ENCODE results near the gene CDC23. TPM values are rescaled to one million over a fixed set of nuclear protein-coding genes. Genes with fewer than 3 reads are reported as not detected.
"Not testable (repeated sequence)": the region's sequence is repeated elsewhere in the genome, so short reads cannot be mapped to it uniquely, and the experiment has no call there.

CDC23 gene, protein sequence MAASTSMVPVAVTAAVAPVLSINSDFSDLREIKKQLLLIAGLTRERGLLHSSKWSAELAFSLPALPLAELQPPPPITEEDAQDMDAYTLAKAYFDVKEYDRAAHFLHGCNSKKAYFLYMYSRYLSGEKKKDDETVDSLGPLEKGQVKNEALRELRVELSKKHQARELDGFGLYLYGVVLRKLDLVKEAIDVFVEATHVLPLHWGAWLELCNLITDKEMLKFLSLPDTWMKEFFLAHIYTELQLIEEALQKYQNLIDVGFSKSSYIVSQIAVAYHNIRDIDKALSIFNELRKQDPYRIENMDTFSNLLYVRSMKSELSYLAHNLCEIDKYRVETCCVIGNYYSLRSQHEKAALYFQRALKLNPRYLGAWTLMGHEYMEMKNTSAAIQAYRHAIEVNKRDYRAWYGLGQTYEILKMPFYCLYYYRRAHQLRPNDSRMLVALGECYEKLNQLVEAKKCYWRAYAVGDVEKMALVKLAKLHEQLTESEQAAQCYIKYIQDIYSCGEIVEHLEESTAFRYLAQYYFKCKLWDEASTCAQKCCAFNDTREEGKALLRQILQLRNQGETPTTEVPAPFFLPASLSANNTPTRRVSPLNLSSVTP
- 10 to 100 TPM in 2 of 4 donors, 1 to 10 TPM in 2; 7.7 to 11.7 (median 10.4) TPM for total RNA-seq

DNA sequence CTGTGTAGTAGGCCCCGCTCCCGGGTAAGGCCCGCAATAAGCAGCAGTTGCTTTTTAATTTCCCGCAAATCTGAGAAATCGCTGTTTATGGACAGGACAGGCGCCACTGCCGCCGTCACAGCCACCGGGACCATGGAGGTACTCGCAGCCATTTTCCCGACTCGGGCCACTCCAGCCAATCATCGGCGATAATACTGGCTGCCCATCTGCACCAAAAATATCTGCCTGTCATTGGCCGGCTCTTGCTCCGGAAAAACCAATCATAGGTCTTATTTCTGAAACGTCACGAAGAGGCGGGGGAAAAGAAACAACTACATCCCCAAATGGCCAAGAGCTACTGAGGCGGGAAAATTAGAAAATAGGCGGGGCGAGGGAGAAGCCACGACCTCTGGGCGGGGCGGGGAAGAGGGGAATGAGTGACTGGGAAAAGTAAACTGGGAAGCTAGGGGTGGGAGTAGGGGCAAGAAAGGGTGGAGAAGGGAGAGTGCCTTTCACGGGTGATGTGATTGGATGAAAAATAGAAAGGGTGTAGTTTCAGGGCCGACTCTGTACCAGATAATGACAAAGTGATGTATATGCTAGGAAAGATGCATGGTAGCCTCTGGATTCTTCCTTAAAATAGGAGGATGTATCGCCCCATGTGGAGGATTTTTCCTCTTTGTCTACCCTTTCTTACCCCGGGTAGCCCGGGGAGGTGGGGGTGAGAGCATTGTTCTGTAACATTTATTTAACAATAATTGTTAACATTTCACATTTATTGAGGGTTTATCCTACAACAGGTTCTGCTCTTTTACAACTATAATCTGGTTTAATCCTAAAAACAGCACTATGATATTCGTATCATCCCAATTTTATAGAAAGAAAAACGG, at the start of gene CDC23:
CDC23 (minus strand) TSS at position 163 of the 869 bp plus-strand sequence; CDS start at position 152, 11 bp downstream.
- intact Hi-C loops (cut with DNase I; ENCODE audit: low total_unique reads) (loop anchor here (2.0 to 5.0 kb wide), 2 partner anchors 35 to 124 kb away; partner anchors contain the start of genes BRD8, FAM53C and KIF20A), in situ Hi-C loops (cut with MboI; ENCODE audit: low sequenced_read_pairs in 4 of 4) (loop anchor here in 2 of 4 donors (10.0 to 25.0 kb wide), 2 partner anchors 121 to 199 kb away; partner anchors contain the start of genes CDC25C (in 1 of the 2) and FAM53C (in 1 of the 2))
- peaks cover 0 to 7% of the 10 kb centered on the region in 2 donors for H3K36me3 ChIP-seq
- peak within 1 kb of the TSS; percentile 69 to 99 (median 95) for H3K4me3 ChIP-seq
- H3K27me3 ChIP-seq, result no peaks in the 10 kb centered on the region
- DNase-seq (peak; percentile 94 to 95), ATAC-seq (peak; percentile 100)
- H3K9me3 ChIP-seq, result no peaks in the 10 kb centered on the region
- peaks cover 21 to 26% of the 10 kb centered on the region in 2 donors for H3K4me1 ChIP-seq
- peak; percentile 56 to 65 for TF ChIP-seq POLR2A (IDR thresholded peaks at IDR 0.05)
- TF ChIP-seq, protein P1, sequence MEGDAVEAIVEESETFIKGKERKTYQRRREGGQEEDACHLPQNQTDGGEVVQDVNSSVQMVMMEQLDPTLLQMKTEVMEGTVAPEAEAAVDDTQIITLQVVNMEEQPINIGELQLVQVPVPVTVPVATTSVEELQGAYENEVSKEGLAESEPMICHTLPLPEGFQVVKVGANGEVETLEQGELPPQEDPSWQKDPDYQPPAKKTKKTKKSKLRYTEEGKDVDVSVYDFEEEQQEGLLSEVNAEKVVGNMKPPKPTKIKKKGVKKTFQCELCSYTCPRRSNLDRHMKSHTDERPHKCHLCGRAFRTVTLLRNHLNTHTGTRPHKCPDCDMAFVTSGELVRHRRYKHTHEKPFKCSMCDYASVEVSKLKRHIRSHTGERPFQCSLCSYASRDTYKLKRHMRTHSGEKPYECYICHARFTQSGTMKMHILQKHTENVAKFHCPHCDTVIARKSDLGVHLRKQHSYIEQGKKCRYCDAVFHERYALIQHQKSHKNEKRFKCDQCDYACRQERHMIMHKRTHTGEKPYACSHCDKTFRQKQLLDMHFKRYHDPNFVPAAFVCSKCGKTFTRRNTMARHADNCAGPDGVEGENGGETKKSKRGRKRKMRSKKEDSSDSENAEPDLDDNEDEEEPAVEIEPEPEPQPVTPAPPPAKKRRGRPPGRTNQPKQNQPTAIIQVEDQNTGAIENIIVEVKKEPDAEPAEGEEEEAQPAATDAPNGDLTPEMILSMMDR (IDR thresholded peaks at IDR 0.05 in 4 of 5, conservative IDR thresholded peaks at IDR 0.05 in 1 of 5), result no peak
- peak within 1 kb of the TSS; percentile 81 to 93 (median 86) for H3K27ac ChIP-seq

DNA sequence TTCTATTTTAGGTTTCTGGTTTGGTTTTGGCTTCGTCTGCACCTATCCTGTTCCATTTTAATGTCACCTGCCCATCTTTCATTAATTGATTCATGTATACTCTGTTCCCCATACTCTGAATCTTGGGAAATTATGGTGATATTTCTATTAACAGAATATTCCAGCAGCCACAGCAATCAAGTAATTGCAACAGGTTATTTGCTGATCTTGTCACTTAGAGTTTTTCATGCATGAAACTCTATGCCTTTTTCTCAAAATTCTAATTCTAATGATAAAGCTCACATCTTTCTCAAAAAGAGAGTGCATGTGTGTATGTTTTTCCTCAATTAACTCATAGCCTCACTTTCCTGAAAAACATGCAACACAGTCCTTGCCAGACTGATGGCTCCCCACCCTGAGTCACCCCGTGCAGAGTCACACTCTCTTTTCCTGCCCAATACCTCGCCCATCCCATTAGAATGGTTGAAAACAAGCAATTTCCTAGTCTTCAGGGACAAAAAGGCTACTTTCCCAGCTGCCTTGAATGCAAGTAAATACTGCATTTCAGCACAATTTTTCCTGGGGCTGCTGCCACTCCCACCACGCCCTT, 45.7 kb upstream of the CDC23 start:
- no peaks in the 10 kb centered on the region for H3K27me3 ChIP-seq
- intact Hi-C loops (cut with DNase I; ENCODE audit: low total_unique reads) (no loop called here), in situ Hi-C loops (cut with MboI; ENCODE audit: low sequenced_read_pairs in 4 of 4) (no loop called here)
- ATAC-seq (no peak), DNase-seq (no peak)
- H3K9me3 ChIP-seq, result no peaks in the 10 kb centered on the region
- TF ChIP-seq, protein P1 (IDR thresholded peaks at IDR 0.05 in 4 of 5, conservative IDR thresholded peaks at IDR 0.05 in 1 of 5), result no peak
- no peak for TF ChIP-seq POLR2A (IDR thresholded peaks at IDR 0.05)
- no peaks in the 10 kb centered on the region for H3K4me1 ChIP-seq
- H3K27ac ChIP-seq, result no peak overlapping the region
- H3K4me3 ChIP-seq, result no peak overlapping the region
- H3K36me3 ChIP-seq, result no peaks in the 10 kb centered on the region

DNA sequence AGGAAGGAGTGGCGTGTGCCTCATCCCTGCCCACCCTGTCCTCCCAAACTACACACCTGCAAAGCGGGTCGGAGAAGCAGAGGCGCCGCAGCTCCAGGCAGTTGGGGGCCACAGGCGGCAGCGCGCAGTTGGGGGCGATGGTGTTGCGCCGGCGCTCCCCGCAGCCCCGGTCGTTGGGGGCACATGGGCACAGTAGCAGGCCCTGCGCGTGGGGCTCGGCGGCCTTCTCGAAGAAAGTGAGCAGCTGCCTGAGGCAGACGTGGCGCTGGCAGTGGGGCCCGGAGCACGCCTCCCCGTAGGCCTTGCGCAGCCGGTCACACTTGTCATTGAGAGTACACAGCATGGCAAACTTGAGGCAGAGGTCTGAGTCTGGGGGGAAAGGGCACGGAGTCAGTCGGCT, 44.5 kb upstream of the CDC23 start:
- in situ Hi-C loops (cut with MboI; ENCODE audit: low sequenced_read_pairs in 4 of 4) (no loop called here), intact Hi-C loops (cut with DNase I; ENCODE audit: low total_unique reads) (no loop called here)
- no peak for ATAC-seq
- Histone ChIP-seq H3K4me3 (no peak overlapping the region), H3K27ac (no peak overlapping the region), H3K9me3 (no peaks in the 10 kb centered on the region), H3K4me1 (no peaks in the 10 kb centered on the region), H3K27me3 (no peaks in the 10 kb centered on the region), H3K36me3 (no peaks in the 10 kb centered on the region)
- TF ChIP-seq POLR2A (IDR thresholded peaks at IDR 0.05), result no peak
- TF ChIP-seq, protein P1 (IDR thresholded peaks at IDR 0.05 in 4 of 5, conservative IDR thresholded peaks at IDR 0.05 in 1 of 5), result no peak
- no peak for DNase-seq

DNA sequence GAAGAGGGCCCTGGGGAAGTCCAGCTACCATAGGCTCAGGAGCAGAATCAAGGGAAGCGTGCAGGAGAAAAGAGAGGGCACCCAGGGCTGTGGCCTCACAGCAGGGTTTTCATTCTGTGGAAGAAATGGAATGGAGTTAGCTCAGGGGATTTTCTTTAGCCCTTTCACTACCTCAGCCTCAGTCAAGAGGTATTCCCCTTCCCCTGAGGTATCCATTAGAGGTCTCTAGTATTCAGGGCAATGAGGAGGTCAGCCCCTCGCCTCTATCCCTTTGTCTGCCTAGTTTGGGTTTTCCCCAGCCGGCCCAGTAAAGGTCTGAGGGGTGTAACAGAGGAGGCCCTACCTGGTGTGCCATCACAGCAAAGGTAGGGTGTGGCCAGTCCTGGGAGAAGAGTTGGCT, 39.8 kb upstream of the CDC23 start:
- H3K36me3 ChIP-seq, result no peaks in the 10 kb centered on the region
- in situ Hi-C loops (cut with MboI; ENCODE audit: low sequenced_read_pairs in 4 of 4) (no loop called here), intact Hi-C loops (cut with DNase I; ENCODE audit: low total_unique reads) (no loop called here)
- no peak overlapping the region for H3K27ac ChIP-seq
- no peaks in the 10 kb centered on the region for H3K4me1 ChIP-seq
- no peak for DNase-seq
- no peak overlapping the region for H3K4me3 ChIP-seq
- TF ChIP-seq, protein P1 (IDR thresholded peaks at IDR 0.05 in 4 of 5, conservative IDR thresholded peaks at IDR 0.05 in 1 of 5), result no peak
- TF ChIP-seq POLR2A (IDR thresholded peaks at IDR 0.05), result no peak
- ATAC-seq, result no peak
- no peaks in the 10 kb centered on the region for H3K9me3 ChIP-seq
- no peaks in the 10 kb centered on the region for H3K27me3 ChIP-seq

DNA sequence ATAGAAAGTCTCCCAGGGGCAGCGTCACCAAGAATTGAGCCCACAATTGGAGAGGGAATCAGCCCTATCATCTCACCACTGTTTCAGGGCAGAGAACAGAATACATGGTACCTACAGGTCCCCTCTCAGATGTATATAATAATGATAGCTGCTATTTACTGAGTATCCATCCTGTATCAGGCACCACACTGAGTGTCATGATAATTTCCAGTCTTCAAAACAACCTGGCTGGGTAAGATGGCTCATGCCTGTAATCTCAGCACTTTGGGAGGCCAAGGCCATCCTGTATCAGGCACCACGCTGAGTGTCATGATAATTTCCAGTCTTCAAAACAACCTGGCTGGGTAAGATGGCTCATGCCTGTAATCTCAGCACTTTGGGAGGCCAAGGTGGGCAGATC, 34.7 kb upstream of the CDC23 start:
- in situ Hi-C loops (cut with MboI; ENCODE audit: low sequenced_read_pairs in 4 of 4); H3K27me3 ChIP-seq; intact Hi-C loops (cut with DNase I; ENCODE audit: low total_unique reads); H3K9me3 ChIP-seq; DNase-seq; H3K4me1 ChIP-seq; H3K4me3 ChIP-seq; H3K27ac ChIP-seq; ATAC-seq; H3K36me3 ChIP-seq: not testable (repeated sequence)
